ENCODE data around the gene A1CF. TPM values are rescaled to one million over a fixed set of nuclear protein-coding genes. Genes with fewer than 3 reads are reported as not detected.
"Not testable (repeated sequence)": the region's sequence is repeated elsewhere in the genome, so short reads cannot be mapped to it uniquely, and the experiment has no call there.

A1CF gene
- polyA plus RNA-seq, 3 donors, result not detected

GRCh38 chr10:50774868-50775267 lies 110.6 kb downstream of the A1CF start:
- H3K27me3 Mint-ChIP-seq (ENCODE audit: low read depth in 3 of 3); H4K20me1 ChIP-seq (ENCODE audit: insufficient read depth, low read length); H3K4me1 Mint-ChIP-seq; H3K4me3 ChIP-seq (replicated peaks in 1 of 3; ENCODE audit: low read depth in 2 of 3, low read length in 3 of 3); H3K27ac Mint-ChIP-seq; H3K27me3 ChIP-seq (ENCODE audit: control insufficient read depth in 2 of 2, insufficient read depth in 2 of 2, low read length in 2 of 2); H3K4me2 ChIP-seq (replicated peaks; ENCODE audit: extremely low read depth, low read length, poor library complexity, severe bottlenecking); H3K4me1 ChIP-seq (ENCODE audit: control insufficient read depth in 1 of 2, insufficient read depth in 2 of 2, low read length in 2 of 2); intact Hi-C loops (cut with micrococcal nuclease); H3K27ac ChIP-seq (ENCODE audit: low read depth in 1 of 2, low read length in 2 of 2); H3K9me3 ChIP-seq (replicated peaks in 1 of 2; ENCODE audit: control insufficient read depth in 1 of 2, insufficient read depth in 1 of 2, low read length in 2 of 2); H3K36me3 ChIP-seq (replicated peaks in 1 of 2; ENCODE audit: control insufficient read depth in 1 of 2, insufficient read depth in 2 of 2, low read length in 2 of 2); H2AFZ ChIP-seq (ENCODE audit: insufficient read depth, low read depth, low read length, poor library complexity, severe bottlenecking); H3K4me3 Mint-ChIP-seq; H3K79me2 ChIP-seq (ENCODE audit: insufficient read depth, low read length); H3K36me3 Mint-ChIP-seq; H3K9me3 Mint-ChIP-seq; DNase-seq; H3K9ac ChIP-seq (ENCODE audit: insufficient read depth, low read length, poor library complexity, severe bottlenecking): not testable (repeated sequence)
- WGBS (ENCODE audit: insufficient coverage), result no CpG with 5 or more reads among the region's 2 CpGs

- H3K9me3 ChIP-seq (replicated peaks in 1 of 2; ENCODE audit: control insufficient read depth in 1 of 2, insufficient read depth in 1 of 2, low read length in 2 of 2); H3K4me3 ChIP-seq (replicated peaks in 1 of 3; ENCODE audit: low read depth in 2 of 3, low read length in 3 of 3); H3K36me3 ChIP-seq (replicated peaks in 1 of 2; ENCODE audit: control insufficient read depth in 1 of 2, insufficient read depth in 2 of 2, low read length in 2 of 2); H3K4me1 ChIP-seq (ENCODE audit: control insufficient read depth in 1 of 2, insufficient read depth in 2 of 2, low read length in 2 of 2); H3K9me3 Mint-ChIP-seq; H3K27ac ChIP-seq (ENCODE audit: low read depth in 1 of 2, low read length in 2 of 2); intact Hi-C loops (cut with micrococcal nuclease); DNase-seq; H2AFZ ChIP-seq (ENCODE audit: insufficient read depth, low read depth, low read length, poor library complexity, severe bottlenecking); H3K4me2 ChIP-seq (replicated peaks; ENCODE audit: extremely low read depth, low read length, poor library complexity, severe bottlenecking); H3K27me3 Mint-ChIP-seq (ENCODE audit: low read depth in 3 of 3); H3K9ac ChIP-seq (ENCODE audit: insufficient read depth, low read length, poor library complexity, severe bottlenecking); H3K79me2 ChIP-seq (ENCODE audit: insufficient read depth, low read length); H3K27ac Mint-ChIP-seq; H3K36me3 Mint-ChIP-seq; H3K27me3 ChIP-seq (ENCODE audit: control insufficient read depth in 2 of 2, insufficient read depth in 2 of 2, low read length in 2 of 2); H3K4me3 Mint-ChIP-seq; H4K20me1 ChIP-seq (ENCODE audit: insufficient read depth, low read length); H3K4me1 Mint-ChIP-seq: not testable (repeated sequence)
- WGBS (ENCODE audit: insufficient coverage), result no CpG with 5 or more reads among the region's 3 CpGs
Measured at GRCh38 chr10:50772042-50772441, 113.4 kb downstream of the A1CF start.

GRCh38 chr10:50766774-50767513 lies 118.5 kb downstream of the A1CF start:
- H3K27ac ChIP-seq (ENCODE audit: low read depth in 1 of 2, low read length in 2 of 2); H3K27me3 Mint-ChIP-seq (ENCODE audit: low read depth in 3 of 3); H3K36me3 Mint-ChIP-seq; H3K4me1 Mint-ChIP-seq; H3K4me3 ChIP-seq (replicated peaks in 1 of 3; ENCODE audit: low read depth in 2 of 3, low read length in 3 of 3); H3K4me3 Mint-ChIP-seq; H4K20me1 ChIP-seq (ENCODE audit: insufficient read depth, low read length); H2AFZ ChIP-seq (ENCODE audit: insufficient read depth, low read depth, low read length, poor library complexity, severe bottlenecking); H3K36me3 ChIP-seq (replicated peaks in 1 of 2; ENCODE audit: control insufficient read depth in 1 of 2, insufficient read depth in 2 of 2, low read length in 2 of 2); H3K4me2 ChIP-seq (replicated peaks; ENCODE audit: extremely low read depth, low read length, poor library complexity, severe bottlenecking); H3K9me3 Mint-ChIP-seq; H3K27me3 ChIP-seq (ENCODE audit: control insufficient read depth in 2 of 2, insufficient read depth in 2 of 2, low read length in 2 of 2); H3K79me2 ChIP-seq (ENCODE audit: insufficient read depth, low read length); H3K4me1 ChIP-seq (ENCODE audit: control insufficient read depth in 1 of 2, insufficient read depth in 2 of 2, low read length in 2 of 2); H3K9ac ChIP-seq (ENCODE audit: insufficient read depth, low read length, poor library complexity, severe bottlenecking); intact Hi-C loops (cut with micrococcal nuclease); H3K27ac Mint-ChIP-seq; H3K9me3 ChIP-seq (replicated peaks in 1 of 2; ENCODE audit: control insufficient read depth in 1 of 2, insufficient read depth in 1 of 2, low read length in 2 of 2); DNase-seq: not testable (repeated sequence)
- no CpG with 5 or more reads among the region's 5 CpGs for WGBS (ENCODE audit: insufficient coverage)

Other genes with a start within 250 kb of the A1CF start
- gene ASAH2B, start 145.7 kb downstream of the A1CF start, polyA plus RNA-seq, result not detected
- gene PRKG1, start 188.9 kb upstream of the A1CF start, polyA plus RNA-seq, result not detected

Measured in CD14-positive monocyte (primary cell).